Nephron progenitor cell (in vitro differentiated cells): ENCODE data around the gene NBEA.

Source experiments
- DNase-seq: peaks from one replicate; pipeline ENCODE4 v3.0.0; 2021
- H3K27ac Mint-ChIP-seq: 2 replicates; pipeline ENCODE4 v1.8.0; 2021; ENCODE audit warnings: mild to moderate bottlenecking, moderate library complexity, mixed read lengths
- H3K27me3 Mint-ChIP-seq: 2 replicates; pipeline ENCODE4 v1.8.0; 2021; ENCODE audit warnings: mild to moderate bottlenecking, low read depth, mixed read lengths; ENCODE audit not compliant: poor library complexity
- H3K36me3 Mint-ChIP-seq: 2 replicates; pipeline ENCODE4 v1.8.0; 2021; ENCODE audit warnings: low read depth, mixed read lengths
- H3K4me1 Mint-ChIP-seq: 2 replicates; pipeline ENCODE4 v1.8.0; 2021; ENCODE audit warnings: mixed read lengths
- H3K4me3 Mint-ChIP-seq: 2 replicates; pipeline ENCODE4 v1.8.0; 2021; ENCODE audit warnings: mild to moderate bottlenecking, moderate library complexity, mixed read lengths
- H3K9me3 Mint-ChIP-seq: 2 replicates; pipeline ENCODE4 v1.8.0; 2021; ENCODE audit warnings: mild to moderate bottlenecking, moderate library complexity, mixed read lengths
- CTCF ChIP-seq: fragments of 200-600 bp; sonication (generic); IDR thresholded peaks from 2 replicates; pipeline ENCODE4 v1.5.0; 2021; ENCODE audit warnings: antibody characterized with exemption

NBEA gene

GRCh38 chr13:35720690-35721554, 778.9 kb downstream of the NBEA start:
- Mint-ChIP-seq H3K4me3 (peak overlapping the region; percentile 32), H3K4me1 (peaks cover 25% of the 10 kb centered on the region), H3K36me3 (no peaks in the 10 kb centered on the region), H3K9me3 (no peaks in the 10 kb centered on the region), H3K27ac (no peak overlapping the region), H3K27me3 (peaks cover 8% of the 10 kb centered on the region)
- DNase-seq: peak; percentile 81
- peak; percentile 98 for TF ChIP-seq CTCF
